Measurements from ENCODE around the gene HIPK1.

Gene HIPK1

DNA sequence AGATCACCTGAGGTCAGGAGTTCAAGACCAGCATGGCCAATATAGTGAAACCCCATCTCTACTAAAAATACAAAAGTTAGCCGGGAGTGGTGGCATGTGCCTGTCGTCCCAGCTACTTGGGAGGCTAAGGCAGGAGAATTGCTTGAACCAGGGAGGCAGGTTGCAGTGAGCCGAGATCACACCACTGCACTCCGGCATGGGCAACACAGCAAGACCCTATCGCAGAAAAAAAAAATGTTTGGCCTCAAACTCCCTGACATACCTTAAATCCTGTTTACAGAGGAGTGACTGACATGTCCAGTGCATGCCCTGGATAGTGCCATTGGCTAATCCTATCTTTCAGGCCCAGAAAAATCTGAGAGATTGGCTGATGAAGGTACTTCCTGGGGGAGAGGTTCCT is 12.2 kb upstream of the HIPK1 start:
- H3K36me3 ChIP-seq (ENCODE audit: control insufficient read depth, insufficient read depth, low read length, severe bottlenecking) = no peaks in the 10 kb centered on the region
- peaks cover 13% of the 10 kb centered on the region for H3K4me1 ChIP-seq (ENCODE audit: control insufficient read depth, insufficient read depth, low read length)
- H3K9me3 ChIP-seq (ENCODE audit: control insufficient read depth, low read length) = no peaks in the 10 kb centered on the region
- no peaks in the 10 kb centered on the region for H3K27me3 ChIP-seq (replicated peaks; ENCODE audit: control insufficient read depth, insufficient read depth, low read length)
- H3K9ac ChIP-seq (ENCODE audit: low read length) = no peak overlapping the region
- no peak for DNase-seq (ENCODE audit: low read depth)
- H3K4me3 ChIP-seq (ENCODE audit: low read length) = no peak overlapping the region

DNA sequence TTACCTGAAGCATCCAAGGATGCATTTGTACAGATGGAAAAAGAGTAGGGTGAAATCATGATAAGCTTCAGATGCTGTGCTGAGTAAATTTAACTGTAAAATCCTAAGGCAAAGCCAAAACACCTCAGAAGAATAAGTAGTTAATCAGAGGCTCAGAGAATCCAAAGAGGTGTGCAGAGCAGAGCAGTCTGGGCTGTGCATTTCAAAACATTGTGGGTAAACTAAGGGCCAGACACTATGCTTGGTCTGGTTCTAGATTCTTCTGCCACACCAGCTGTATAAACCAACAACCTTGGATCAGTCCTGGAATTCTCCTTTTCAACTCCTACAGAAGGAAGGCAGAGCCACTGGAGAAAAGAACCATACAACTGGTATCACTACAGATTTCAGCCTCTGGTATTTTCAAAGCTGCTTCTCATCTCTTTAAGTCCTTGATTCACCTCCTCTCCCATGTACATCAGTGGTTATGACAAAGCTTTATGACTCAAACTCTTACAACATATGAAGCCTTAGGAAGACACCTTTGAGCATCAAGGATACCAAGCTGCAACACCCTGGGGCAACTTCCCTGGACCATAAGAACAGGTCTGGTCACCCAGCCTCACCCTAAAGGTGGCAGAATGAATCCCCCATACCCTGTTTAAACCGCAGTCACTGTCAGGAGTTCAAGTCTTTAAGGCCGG is 11.6 kb upstream of the HIPK1 start:
- H3K4me1 ChIP-seq (ENCODE audit: control insufficient read depth, insufficient read depth, low read length) = peaks cover 10% of the 10 kb centered on the region
- no peak overlapping the region for H3K9ac ChIP-seq (ENCODE audit: low read length)
- no peaks in the 10 kb centered on the region for H3K9me3 ChIP-seq (ENCODE audit: control insufficient read depth, low read length)
- peak; percentile 20 for DNase-seq (ENCODE audit: low read depth)
- no peak overlapping the region for H3K4me3 ChIP-seq (ENCODE audit: low read length)
- no peaks in the 10 kb centered on the region for H3K36me3 ChIP-seq (ENCODE audit: control insufficient read depth, insufficient read depth, low read length, severe bottlenecking)
- H3K27me3 ChIP-seq (replicated peaks; ENCODE audit: control insufficient read depth, insufficient read depth, low read length) = no peaks in the 10 kb centered on the region

DNA sequence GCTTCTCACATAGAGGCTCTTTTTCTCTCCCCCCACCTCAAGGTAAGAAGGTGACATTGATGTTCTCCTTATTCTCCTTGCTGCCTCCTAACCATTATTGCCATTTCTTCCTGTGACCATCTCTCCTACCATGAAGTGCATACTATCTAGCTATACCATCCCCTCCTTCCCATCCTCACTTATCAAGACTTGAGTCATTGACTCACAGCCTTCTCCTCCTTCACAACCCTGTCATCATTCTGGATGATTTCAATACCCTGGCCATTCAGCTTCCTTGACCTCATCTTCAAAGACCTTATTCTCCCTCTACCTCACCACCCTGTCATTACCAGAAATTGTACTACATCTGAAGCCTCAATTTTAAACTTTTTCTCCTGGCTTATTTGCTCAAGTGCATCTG is 10.9 kb upstream of the HIPK1 start:
- no peak overlapping the region for H3K4me3 ChIP-seq (ENCODE audit: low read length)
- H3K9me3 ChIP-seq (ENCODE audit: control insufficient read depth, low read length) = no peaks in the 10 kb centered on the region
- H3K36me3 ChIP-seq (ENCODE audit: control insufficient read depth, insufficient read depth, low read length, severe bottlenecking) = no peaks in the 10 kb centered on the region
- peaks cover 3% of the 10 kb centered on the region for H3K4me1 ChIP-seq (ENCODE audit: control insufficient read depth, insufficient read depth, low read length)
- no peaks in the 10 kb centered on the region for H3K27me3 ChIP-seq (replicated peaks; ENCODE audit: control insufficient read depth, insufficient read depth, low read length)
- DNase-seq (ENCODE audit: low read depth) = no peak
- H3K9ac ChIP-seq (ENCODE audit: low read length) = no peak overlapping the region

DNA sequence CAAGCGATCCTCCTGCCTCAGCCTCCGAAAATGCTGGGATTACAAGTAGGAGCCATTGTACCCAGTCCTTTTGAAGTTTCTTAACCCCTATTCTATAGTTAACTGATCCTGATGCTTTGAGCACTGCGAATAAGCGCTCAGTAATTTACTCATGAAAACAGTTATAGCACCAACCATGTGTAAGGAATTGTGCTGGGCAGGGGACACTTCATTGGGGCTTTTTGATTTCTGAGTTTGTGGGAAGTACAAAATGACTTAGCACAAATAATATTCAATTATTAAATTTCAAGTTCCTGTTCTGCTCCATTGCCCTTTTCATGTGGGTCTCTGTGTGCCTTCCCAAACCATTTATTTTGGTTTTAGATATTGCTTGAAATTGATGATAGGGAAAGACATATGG is 6.2 kb upstream of the HIPK1 start:
- Histone ChIP-seq H3K27me3 (replicated peaks; ENCODE audit: control insufficient read depth, insufficient read depth, low read length) (no peaks in the 10 kb centered on the region), H3K4me3 (ENCODE audit: low read length) (no peak overlapping the region), H3K9me3 (ENCODE audit: control insufficient read depth, low read length) (no peaks in the 10 kb centered on the region), H3K36me3 (ENCODE audit: control insufficient read depth, insufficient read depth, low read length, severe bottlenecking) (no peaks in the 10 kb centered on the region), H3K4me1 (ENCODE audit: control insufficient read depth, insufficient read depth, low read length) (peaks cover 2% of the 10 kb centered on the region), H3K9ac (ENCODE audit: low read length) (no peak overlapping the region)
- no peak for DNase-seq (ENCODE audit: low read depth)

DNA sequence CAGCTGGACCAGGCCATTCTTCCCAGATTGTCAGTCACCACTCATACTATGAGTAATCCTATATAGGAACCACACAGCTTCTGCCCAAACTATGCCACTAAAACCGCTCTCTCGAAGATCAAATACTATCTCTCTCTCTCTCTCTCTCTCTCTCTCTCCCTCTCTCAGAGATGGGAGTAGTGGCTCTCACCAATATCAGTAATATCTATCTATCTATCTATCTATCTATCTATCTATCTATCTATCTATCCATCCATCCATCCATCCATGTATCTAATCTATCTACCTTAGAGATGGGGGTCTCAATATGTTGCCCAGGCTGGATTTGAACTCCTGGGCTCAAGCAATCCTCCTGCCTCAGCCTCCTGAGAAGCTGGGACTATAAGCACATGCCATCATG is 4.7 kb upstream of the HIPK1 start:
- Histone ChIP-seq H3K9me3 (ENCODE audit: control insufficient read depth, low read length) (no peaks in the 10 kb centered on the region), H3K4me3 (ENCODE audit: low read length) (no peak overlapping the region), H3K9ac (ENCODE audit: low read length) (no peak overlapping the region), H3K4me1 (ENCODE audit: control insufficient read depth, insufficient read depth, low read length) (peaks cover 10% of the 10 kb centered on the region), H3K27me3 (replicated peaks; ENCODE audit: control insufficient read depth, insufficient read depth, low read length) (no peaks in the 10 kb centered on the region), H3K36me3 (ENCODE audit: control insufficient read depth, insufficient read depth, low read length, severe bottlenecking) (no peaks in the 10 kb centered on the region)
- DNase-seq (ENCODE audit: low read depth) = no peak

DNA sequence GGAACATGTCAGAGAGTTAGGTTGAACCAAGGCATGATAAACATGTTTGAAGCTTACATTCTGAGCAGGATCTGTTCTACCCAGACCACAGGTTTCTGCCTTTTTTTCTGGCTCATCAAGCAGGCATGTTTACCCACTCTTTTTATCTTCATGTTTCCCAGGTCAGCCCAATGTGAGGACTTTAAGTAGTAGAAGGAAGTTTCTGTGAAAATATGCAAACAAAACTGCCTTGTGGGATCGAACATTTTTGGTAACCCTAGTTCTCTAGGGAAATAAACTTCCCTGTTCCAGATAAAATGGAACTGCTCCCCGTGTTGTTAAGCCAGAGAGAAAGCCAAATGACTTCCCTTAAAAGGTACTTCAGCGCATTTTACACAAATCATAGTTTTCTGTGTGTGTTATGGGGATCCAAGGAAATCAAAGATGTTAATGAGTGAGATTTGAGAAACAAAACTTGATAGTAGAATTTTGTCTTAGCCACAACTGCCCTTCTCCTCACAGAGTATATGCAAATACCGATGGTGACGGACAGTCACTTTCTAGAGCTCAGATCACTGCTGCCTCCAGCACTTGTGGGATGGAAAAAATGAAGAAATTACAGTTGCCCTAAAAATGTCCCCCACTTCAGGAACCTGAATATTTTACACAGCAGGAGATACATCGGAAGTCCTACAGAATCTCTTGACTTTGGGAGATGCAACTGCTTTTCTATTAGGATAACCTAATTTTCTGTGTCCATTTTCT is 765 bp upstream of the HIPK1 start:
- Histone ChIP-seq H3K9me3 (ENCODE audit: control insufficient read depth, low read length) (no peaks in the 10 kb centered on the region), H3K4me1 (ENCODE audit: control insufficient read depth, insufficient read depth, low read length) (peaks cover 28% of the 10 kb centered on the region), H3K36me3 (ENCODE audit: control insufficient read depth, insufficient read depth, low read length, severe bottlenecking) (no peaks in the 10 kb centered on the region), H3K27me3 (replicated peaks; ENCODE audit: control insufficient read depth, insufficient read depth, low read length) (no peaks in the 10 kb centered on the region), H3K4me3 (ENCODE audit: low read length) (peak overlapping the region; percentile 93), H3K9ac (ENCODE audit: low read length) (peak overlapping the region; percentile 95)
- peak; percentile 67 for DNase-seq (ENCODE audit: low read depth)

DNA sequence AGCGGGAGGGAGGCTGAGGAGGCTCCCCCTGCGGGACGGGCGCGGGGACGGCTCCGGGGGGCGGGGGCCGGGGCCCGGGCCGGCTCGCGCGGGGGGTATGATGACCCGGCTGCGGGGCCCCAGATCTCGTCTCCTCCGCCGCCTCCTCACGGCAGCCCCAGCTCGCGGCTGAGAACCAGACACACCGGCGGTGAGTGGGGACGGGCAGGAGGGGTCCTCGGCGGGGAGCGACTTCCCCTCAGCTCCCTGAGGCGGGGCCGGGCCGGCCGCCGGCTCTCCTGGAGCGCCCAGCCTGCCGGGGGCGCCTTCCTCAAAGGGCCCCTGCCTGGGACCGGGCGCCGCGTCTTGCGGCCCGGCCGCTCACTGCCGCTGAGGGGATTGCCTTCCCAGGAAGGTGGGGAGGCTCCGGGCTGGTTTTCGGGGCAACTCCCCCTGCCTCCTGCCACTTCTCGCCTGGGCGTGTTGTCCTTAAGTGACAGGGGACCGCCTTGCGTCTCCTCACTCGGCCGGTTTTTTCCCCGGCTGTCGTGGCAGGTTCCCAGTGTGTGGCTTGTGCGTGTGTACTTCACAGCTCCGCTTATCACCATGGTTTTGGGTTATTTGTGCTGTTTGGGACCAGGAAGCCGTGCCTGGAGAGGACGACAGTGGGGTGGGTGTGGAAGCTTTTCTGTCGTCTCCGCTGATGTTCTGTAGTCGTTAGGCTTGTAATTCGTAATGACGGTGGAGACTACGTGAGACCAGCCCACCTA is 800 bp downstream of the HIPK1 start:
- peak; percentile 73 for DNase-seq (ENCODE audit: low read depth)
- H3K36me3 ChIP-seq (ENCODE audit: control insufficient read depth, insufficient read depth, low read length, severe bottlenecking) = no peaks in the 10 kb centered on the region
- H3K4me1 ChIP-seq (ENCODE audit: control insufficient read depth, insufficient read depth, low read length) = peaks cover 28% of the 10 kb centered on the region
- H3K9ac ChIP-seq (ENCODE audit: low read length) = peak overlapping the region; percentile 93
- peak overlapping the region; percentile 93 for H3K4me3 ChIP-seq (ENCODE audit: low read length)
- H3K9me3 ChIP-seq (ENCODE audit: control insufficient read depth, low read length) = no peaks in the 10 kb centered on the region
- H3K27me3 ChIP-seq (replicated peaks; ENCODE audit: control insufficient read depth, insufficient read depth, low read length) = no peaks in the 10 kb centered on the region

DNA sequence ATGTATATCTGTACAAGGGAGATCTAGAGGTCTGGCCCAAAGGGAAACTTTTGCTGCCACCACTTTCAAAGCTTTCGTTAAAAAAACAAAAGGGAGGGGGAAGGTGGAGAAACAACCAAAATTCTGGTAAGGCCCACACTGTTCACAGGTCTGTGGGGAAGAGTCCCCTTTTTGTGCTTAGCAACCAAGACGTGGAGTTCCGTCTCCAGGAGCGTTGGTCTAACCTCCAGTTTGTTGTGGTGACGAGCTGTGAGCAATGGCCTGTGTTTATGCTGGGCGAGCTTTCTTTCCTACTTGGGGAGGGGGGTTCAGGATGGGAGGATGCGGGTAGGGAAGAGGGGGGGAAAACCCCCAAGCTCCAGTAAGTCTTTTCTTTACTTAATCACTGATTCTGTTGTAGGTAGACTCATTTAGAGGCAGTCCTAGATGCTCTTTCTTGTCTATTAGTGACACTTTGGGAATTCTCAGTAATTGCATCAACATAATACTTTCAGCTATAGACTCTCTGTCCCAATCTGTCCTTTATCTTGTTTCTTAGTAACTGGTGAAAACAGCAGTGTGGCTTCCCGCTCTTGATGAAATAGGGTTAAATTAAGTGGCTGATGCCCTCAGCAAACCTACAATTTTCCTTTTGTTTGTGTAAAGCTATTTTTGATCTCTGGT is 1.5 kb downstream of the HIPK1 start:
- Histone ChIP-seq H3K36me3 (ENCODE audit: control insufficient read depth, insufficient read depth, low read length, severe bottlenecking) (no peaks in the 10 kb centered on the region), H3K4me3 (ENCODE audit: low read length) (peak overlapping the region; percentile 93), H3K4me1 (ENCODE audit: control insufficient read depth, insufficient read depth, low read length) (peaks cover 28% of the 10 kb centered on the region), H3K9ac (ENCODE audit: low read length) (peak overlapping the region; percentile 93), H3K9me3 (ENCODE audit: control insufficient read depth, low read length) (no peaks in the 10 kb centered on the region), H3K27me3 (replicated peaks; ENCODE audit: control insufficient read depth, insufficient read depth, low read length) (no peaks in the 10 kb centered on the region)
- DNase-seq (ENCODE audit: low read depth) = peak; percentile 71

DNA sequence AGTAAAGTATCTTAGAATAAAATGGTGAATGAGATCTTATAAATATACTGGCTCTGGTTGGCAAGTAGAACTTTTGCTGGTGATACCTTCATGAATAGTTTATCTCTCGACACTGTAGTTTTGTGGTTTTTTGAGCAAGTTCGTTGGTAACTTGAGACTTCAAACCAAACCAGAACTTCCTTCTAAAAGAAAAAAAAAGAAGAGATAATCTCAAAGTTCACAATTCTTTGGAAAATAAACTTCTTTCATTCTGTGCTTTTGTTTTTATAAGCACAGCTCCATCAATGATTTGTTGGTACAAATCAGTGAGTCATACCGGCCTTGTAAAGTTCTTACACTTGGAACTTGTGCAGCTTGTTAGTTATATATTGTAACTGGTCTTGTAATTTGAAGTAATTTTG is 2.3 kb downstream of the HIPK1 start:
- Histone ChIP-seq H3K4me3 (ENCODE audit: low read length) (peak overlapping the region; percentile 93), H3K36me3 (ENCODE audit: control insufficient read depth, insufficient read depth, low read length, severe bottlenecking) (no peaks in the 10 kb centered on the region), H3K9ac (ENCODE audit: low read length) (peak overlapping the region; percentile 25), H3K27me3 (replicated peaks; ENCODE audit: control insufficient read depth, insufficient read depth, low read length) (no peaks in the 10 kb centered on the region), H3K4me1 (ENCODE audit: control insufficient read depth, insufficient read depth, low read length) (peaks cover 28% of the 10 kb centered on the region), H3K9me3 (ENCODE audit: control insufficient read depth, low read length) (no peaks in the 10 kb centered on the region)
- peak; percentile 73 for DNase-seq (ENCODE audit: low read depth)

DNA sequence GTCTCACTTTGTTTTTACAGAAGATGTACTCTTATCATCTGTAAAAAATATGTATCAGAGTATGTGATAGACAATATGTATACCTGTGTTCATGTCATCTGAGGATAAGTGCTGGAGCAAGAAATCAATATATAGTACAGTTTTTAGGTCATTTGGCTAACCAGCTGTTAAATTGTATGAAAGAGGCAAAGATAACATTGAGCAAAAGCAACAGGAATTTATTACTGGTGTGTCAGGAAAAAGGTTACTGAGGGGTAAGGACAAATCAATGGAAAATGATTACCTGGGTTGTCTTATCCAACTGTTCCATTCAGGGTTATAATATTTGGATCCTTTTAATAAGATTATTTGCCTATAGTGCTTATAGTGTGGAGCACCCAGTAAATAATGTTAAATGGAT is 4.9 kb downstream of the HIPK1 start:
- DNase-seq (ENCODE audit: low read depth) = no peak
- Histone ChIP-seq H3K36me3 (ENCODE audit: control insufficient read depth, insufficient read depth, low read length, severe bottlenecking) (no peaks in the 10 kb centered on the region), H3K9ac (ENCODE audit: low read length) (no peak overlapping the region), H3K4me3 (ENCODE audit: low read length) (no peak overlapping the region), H3K4me1 (ENCODE audit: control insufficient read depth, insufficient read depth, low read length) (peaks cover 18% of the 10 kb centered on the region), H3K27me3 (replicated peaks; ENCODE audit: control insufficient read depth, insufficient read depth, low read length) (no peaks in the 10 kb centered on the region), H3K9me3 (ENCODE audit: control insufficient read depth, low read length) (no peaks in the 10 kb centered on the region)

DNA sequence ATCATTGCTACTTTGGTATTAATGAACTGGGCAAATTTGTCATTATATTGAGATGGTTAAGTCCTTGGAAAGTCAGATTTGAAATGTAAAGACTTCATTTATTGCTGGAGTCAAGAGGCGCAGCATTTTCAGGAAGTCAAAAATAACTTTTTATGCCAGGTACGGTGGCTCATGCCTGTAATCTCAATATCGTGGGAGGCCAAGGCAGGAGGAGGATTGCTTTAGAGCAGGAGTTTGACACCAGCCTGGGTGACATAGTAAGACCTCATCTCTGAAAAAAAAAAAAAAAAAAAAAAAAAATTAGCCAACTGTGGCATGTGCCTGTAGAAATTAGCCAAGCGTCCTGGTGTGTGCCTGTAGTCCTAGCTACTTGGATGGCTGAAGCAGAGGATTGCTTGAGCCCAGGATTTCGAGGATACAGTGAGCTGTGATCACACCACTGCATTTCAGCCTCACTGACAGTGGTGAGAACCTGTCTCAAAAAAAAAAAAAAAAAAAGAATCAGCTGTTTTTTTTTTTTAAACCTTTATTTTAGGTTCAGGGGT is 5.5 kb downstream of the HIPK1 start:
- H3K27me3 ChIP-seq (replicated peaks; ENCODE audit: control insufficient read depth, insufficient read depth, low read length) = no peaks in the 10 kb centered on the region
- no peak for DNase-seq (ENCODE audit: low read depth)
- no peaks in the 10 kb centered on the region for H3K9me3 ChIP-seq (ENCODE audit: control insufficient read depth, low read length)
- peaks cover 21% of the 10 kb centered on the region for H3K4me1 ChIP-seq (ENCODE audit: control insufficient read depth, insufficient read depth, low read length)
- no peak overlapping the region for H3K4me3 ChIP-seq (ENCODE audit: low read length)
- H3K36me3 ChIP-seq (ENCODE audit: control insufficient read depth, insufficient read depth, low read length, severe bottlenecking) = no peaks in the 10 kb centered on the region
- H3K9ac ChIP-seq (ENCODE audit: low read length) = no peak overlapping the region
